A549 (cell line): ENCODE data around the gene AGPAT2. TPM values are rescaled to one million over a fixed set of nuclear protein-coding genes. Genes with fewer than 3 reads are reported as not detected.
A peak's percentile ranks its signal among the peaks of the same experiment; 100 is the strongest.

Source experiments
- ATAC-seq, 2 experiments: fragments of 200-7000 bp in 1 of 2; fragments of >200 bp in 1 of 2; cut with Nextera tagmentation in 1 of 2; cut with Tn5 transposase in 1 of 2; 3 replicates each; pipeline versions ENCODE4 v1.8.0 to v1.9.1; 2018 to 2020; ENCODE audit warnings: mild to moderate bottlenecking in 1 of 2, moderate library complexity in 1 of 2
- CTCF ChIA-PET: fragments of 300-600 bp; sonication (Branson Sonifier 250); formaldehyde crosslinking; extraction: SDS; loops from one replicate; lab custom pipeline; 2021; ENCODE audit warnings: antibody characterized with exemption, inconsistent platforms; lab: Yijun Ruan, JAX
- POLR2A ChIA-PET: fragments of 350-600 bp; formaldehyde crosslinking; extraction: SDS; loops from one replicate; lab custom pipeline; 2021; ENCODE audit warnings: antibody characterized with exemption, inconsistent platforms; lab: Yijun Ruan, JAX
- DNase-seq, 2 experiments: peaks; one replicate each; pipeline versions ENCODE4 v3.0.0 to v3.0.0-alpha.2; 2011 to 2016; ENCODE audit warnings: low read depth in 1 of 2, low spot score in 1 of 2
- FAIRE-seq: peaks from 2 replicates; lab custom pipeline; 2011; peaks lifted over from hg19 to GRCh38; lab: Jason Lieb, UNC
- H3K27ac ChIP-seq, 2 experiments: fragments of >200 bp; sonication (Bioruptor Twin); formaldehyde crosslinking; 3 replicates each; pipeline ENCODE4 v1.5.1; 2016 to 2017
- H3K4me1 ChIP-seq: fragments of >200 bp; sonication (Bioruptor Twin); formaldehyde crosslinking; 3 replicates; pipeline ENCODE4 v1.6.1; 2016
- H3K4me2 ChIP-seq: fragments of >200 bp; sonication (Bioruptor Twin); formaldehyde crosslinking; 3 replicates; pipeline ENCODE4 v1.6.1; 2016
- H3K4me3 ChIP-seq: fragments of >200 bp; sonication (Bioruptor Twin); formaldehyde crosslinking; 3 replicates; pipeline ENCODE4 v1.5.1; 2016
- H3K9me3 ChIP-seq: fragments of >200 bp; sonication (Bioruptor Twin); formaldehyde crosslinking; 3 replicates; pipeline ENCODE4 v1.6.1; 2016
- BCL3 ChIP-seq: fragments of >200 bp; sonication (Bioruptor Twin); formaldehyde crosslinking; IDR thresholded peaks from 3 replicates; pipeline ENCODE4 v1.6.1; 2016
- CBX8 ChIP-seq: fragments of 200-600 bp; sonication (generic); IDR thresholded peaks from 2 replicates; pipeline ENCODE4 v1.6.1; 2016
- CEBPB ChIP-seq, 2 experiments: fragments of >200 bp in 1 of 2; sonication (Bioruptor Twin) in 1 of 2; formaldehyde crosslinking in 1 of 2; IDR thresholded peaks; 2 replicates each; pipeline ENCODE4 v1.6.1; 2012 to 2016
- ELK1 ChIP-seq: fragments of 150-350 bp; IDR thresholded peaks from 2 replicates; pipeline ENCODE4 v1.6.1; 2014; ENCODE audit warnings: low read depth, mild to moderate bottlenecking, low read length
- HDAC2 ChIP-seq: fragments of 200-600 bp; sonication (generic); IDR thresholded peaks from 2 replicates; pipeline ENCODE4 v1.6.1; 2016
- HOXB5 ChIP-seq: fragments of 250-450 bp; sonication (Bioruptor Pico); IDR thresholded peaks from 2 replicates; pipeline ENCODE4 v1.5.0; 2020; ENCODE audit warnings: mild to moderate bottlenecking, moderate library complexity
- KDM1A ChIP-seq: fragments of 200-600 bp; sonication (generic); IDR thresholded peaks from 2 replicates; pipeline ENCODE4 v1.6.1; 2016; ENCODE audit warnings: low read depth, mild to moderate bottlenecking
- PBX3 ChIP-seq: IDR thresholded peaks from 2 replicates; pipeline ENCODE4 v1.6.1; 2012
- PHF8 ChIP-seq: fragments of 200-600 bp; sonication (generic); IDR thresholded peaks from 2 replicates; pipeline ENCODE4 v1.6.1; 2016; ENCODE audit warnings: low read depth, mild to moderate bottlenecking, antibody characterized with exemption, moderate library complexity, borderline replicate concordance
- POLR2A ChIP-seq: IDR thresholded peaks from 2 replicates; pipeline ENCODE4 v1.6.1; 2012; ENCODE audit warnings: mild to moderate bottlenecking, low read length
- RARB ChIP-seq: fragments of 250-450 bp; sonication (Bioruptor Pico); IDR thresholded peaks from 2 replicates; pipeline ENCODE4 v1.8.0; 2021; ENCODE audit warnings: mild to moderate bottlenecking, moderate library complexity
- RFX5 ChIP-seq: fragments of 450-650 bp; IDR thresholded peaks from 2 replicates; pipeline ENCODE4 v1.7.1; 2014; ENCODE audit warnings: antibody characterized with exemption, mild to moderate bottlenecking, moderate library complexity
- RNF2 ChIP-seq: fragments of 200-600 bp; sonication (generic); IDR thresholded peaks from 2 replicates; pipeline ENCODE4 v1.6.1; 2016; ENCODE audit warnings: low read depth, mild to moderate bottlenecking, antibody characterized with exemption, moderate library complexity, borderline replicate concordance
- SMC3 ChIP-seq: fragments of >200 bp; sonication (Bioruptor Twin); formaldehyde crosslinking; IDR thresholded peaks from 3 replicates; pipeline ENCODE4 v1.6.1; 2018; ENCODE audit warnings: inconsistent platforms
- ZC3H11A ChIP-seq: fragments of 450-650 bp; IDR thresholded peaks from 2 replicates; pipeline ENCODE4 v1.6.1; 2014; ENCODE audit warnings: antibody characterized with exemption, mild to moderate bottlenecking
- ZNF302 ChIP-seq: fragments of 250-450 bp; sonication (Bioruptor Pico); IDR thresholded peaks from 2 replicates; pipeline ENCODE4 v1.9.0; 2021; ENCODE audit warnings: inconsistent platforms, mild to moderate bottlenecking, moderate library complexity
- ZSCAN20 ChIP-seq: fragments of 250-450 bp; sonication (Bioruptor Pico); IDR thresholded peaks from 2 replicates; pipeline ENCODE4 v1.8.0; 2022; ENCODE audit warnings: mild to moderate bottlenecking, moderate library complexity
- whole genome bisulfite sequencing: methylation state at CpG from one replicate; pipeline ENCODE4 v1.1.6; 2017; ENCODE audit errors: missing lambda C conversion rate; 5-methylcytosine and 5-hydroxymethylcytosine counted together
- polyA plus RNA-seq, 4 experiments: library from polyadenylated mRNA; depleted of rRNA in 3 of 4; stranded (reverse); fragments of >200 nt; fragmentation: RNase III in 1 of 4; extraction: RNeasy Plus Mini Kit Qiagen cat#74134 plus additional on column Dnase treatment in 1 of 4; gene quantifications; 2 replicates in 3 of 4; 3 replicates in 1 of 4; pipeline ENCODE4 v1.2.3, GENCODE V29; 2011 to 2017
- TF ChIP-seq, protein P1 (sequence below): IDR thresholded peaks from 2 replicates; pipeline ENCODE4 v1.6.1; 2012
- TF ChIP-seq, protein P2 (sequence below): fragments of >200 bp; sonication (Bioruptor Twin); formaldehyde crosslinking; IDR thresholded peaks from 3 replicates; pipeline ENCODE4 v1.5.1; 2016

Gene AGPAT2
- polyA plus RNA-seq, 2 of the 4 experiments (the other 2 are of a cell fraction): 32.3 to 49.5 TPM

DNA sequence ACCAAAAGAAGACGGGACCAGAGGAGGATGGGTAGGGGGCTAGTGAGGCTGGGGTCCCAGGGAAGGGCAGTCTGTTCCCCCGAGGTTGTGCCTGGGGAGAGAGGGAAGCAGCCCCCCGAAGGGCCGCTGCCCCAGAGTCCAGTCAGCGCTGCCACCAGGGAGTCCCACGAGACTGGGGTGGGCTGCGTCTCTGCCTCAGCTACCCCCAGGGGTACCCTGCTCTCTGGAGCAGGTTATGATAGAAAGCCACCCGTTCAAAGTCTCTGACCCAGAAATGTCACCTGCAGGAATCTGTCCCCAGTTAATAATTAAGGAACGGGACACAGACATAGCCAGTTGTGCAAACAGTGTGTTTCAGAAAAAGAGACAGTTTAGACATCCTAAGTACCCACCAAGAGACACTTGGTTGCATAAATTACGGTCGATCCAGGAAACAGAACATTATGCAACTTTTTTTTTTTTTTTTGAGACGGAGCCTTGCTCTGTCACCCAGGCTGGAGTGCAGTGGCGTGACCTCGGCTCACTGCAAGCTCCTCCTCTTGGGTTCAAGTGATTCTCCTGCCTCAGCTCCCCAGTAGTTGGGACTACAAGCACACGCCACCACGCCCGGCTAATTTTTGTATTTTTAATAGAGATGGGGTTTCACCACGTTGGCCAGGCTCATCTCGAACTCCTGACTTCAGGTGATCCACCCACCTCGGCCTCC, 10.7 kb upstream of the AGPAT2 start:
- ChIA-PET CTCF (interaction anchor here (0.7 to 8.5 kb wide), 9 partner anchors 9 to 277 kb away, joined by 3 to 113 read pairs (median 5); no protein-coding TSS in a partner anchor), POLR2A (interaction anchor here (1.9 kb wide), 1 partner anchor 30 kb away, joined by 4 read pairs; no protein-coding TSS in a partner anchor)
- H3K4me1 ChIP-seq: peaks cover 56% of the 10 kb centered on the region
- peak overlapping the region; percentile 68 to 87 for H3K27ac ChIP-seq
- DNase-seq (no peak), ATAC-seq (no peak), FAIRE-seq (no peak)
- TF ChIP-seq CEBPB (IDR thresholded peaks at IDR 0.05) (peak; percentile 56 to 73; a peak in 3 of 4 replicates), KDM1A (no peak), RARB (CRISPR knock-in tag) (no peak), POLR2A (no peak)
- WGBS: 31% methylated on average over 20 of the region's 20 CpGs
- H3K4me3 ChIP-seq: peak overlapping the region; percentile 22; the same call in 2 of the 3 replicates
- H3K9me3 ChIP-seq: no peaks in the 10 kb centered on the region
- H3K4me2 ChIP-seq: peak overlapping the region; percentile 79

- H3K9me3 ChIP-seq: no peaks in the 10 kb centered on the region
- peak overlapping the region; percentile 22; the same call in 1 of the 3 replicates for H3K4me3 ChIP-seq
- peaks cover 63% of the 10 kb centered on the region for H3K4me1 ChIP-seq
- peak overlapping the region; percentile 79 for H3K4me2 ChIP-seq
- DNase-seq (peak in 1 of 2 experiments; percentile 39), ATAC-seq (no peak), FAIRE-seq (no peak)
- 0 out of 2 replicates have a peak, but pooled peaks have one; percentile 12 for TF ChIP-seq POLR2A
- TF ChIP-seq, protein P1, sequence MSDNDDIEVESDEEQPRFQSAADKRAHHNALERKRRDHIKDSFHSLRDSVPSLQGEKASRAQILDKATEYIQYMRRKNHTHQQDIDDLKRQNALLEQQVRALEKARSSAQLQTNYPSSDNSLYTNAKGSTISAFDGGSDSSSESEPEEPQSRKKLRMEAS: peak; percentile 50; the same call in 1 of the 2 replicates
- TF ChIP-seq PHF8: no peak
- peak overlapping the region; percentile 68 to 87 for H3K27ac ChIP-seq
- 38% methylated on average over 21 of the region's 23 CpGs for WGBS
- ChIA-PET POLR2A (no interaction called here), CTCF (interaction anchor here (0.6 to 8.5 kb wide), 11 partner anchors 9 to 335 kb away, joined by 3 to 113 read pairs (median 3); no protein-coding TSS in a partner anchor)
These were observed 10.0 kb upstream of the AGPAT2 start for GRCh38 chr9:136697146-136697820.

- H3K9me3 ChIP-seq: no peaks in the 10 kb centered on the region
- H3K4me1 ChIP-seq: peaks cover 68% of the 10 kb centered on the region
- CTCF ChIA-PET: interaction anchor here (0.6 to 8.5 kb wide), 12 partner anchors 10 to 334 kb away, joined by 3 to 113 read pairs (median 3); no protein-coding TSS in a partner anchor
- H3K4me2 ChIP-seq: peak overlapping the region; percentile 86
- FAIRE-seq: no peak
- no peak for ATAC-seq
- WGBS: 79% methylated on average over 9 of the region's 9 CpGs
- peak overlapping the region; percentile 73 to 87 for H3K27ac ChIP-seq
- no peak overlapping the region for H3K4me3 ChIP-seq
- DNase-seq: no peak
- TF ChIP-seq ZSCAN20 (CRISPR knock-in tag): no peak
- POLR2A ChIA-PET: no interaction called here
These were observed 9.2 kb upstream of the AGPAT2 start for GRCh38 chr9:136696502-136696901.

- DNase-seq (no peak), ATAC-seq (no peak), FAIRE-seq (no peak)
- TF ChIP-seq CBX8 (no peak), PBX3 (no peak), ZC3H11A (no peak), ZNF302 (CRISPR knock-in tag) (no peak), SMC3 (no peak), RNF2 (no peak), BCL3 (no peak), HDAC2 (no peak), HOXB5 (CRISPR knock-in tag) (no peak), RFX5 (no peak), ELK1 (no peak)
- TF ChIP-seq, protein P2, sequence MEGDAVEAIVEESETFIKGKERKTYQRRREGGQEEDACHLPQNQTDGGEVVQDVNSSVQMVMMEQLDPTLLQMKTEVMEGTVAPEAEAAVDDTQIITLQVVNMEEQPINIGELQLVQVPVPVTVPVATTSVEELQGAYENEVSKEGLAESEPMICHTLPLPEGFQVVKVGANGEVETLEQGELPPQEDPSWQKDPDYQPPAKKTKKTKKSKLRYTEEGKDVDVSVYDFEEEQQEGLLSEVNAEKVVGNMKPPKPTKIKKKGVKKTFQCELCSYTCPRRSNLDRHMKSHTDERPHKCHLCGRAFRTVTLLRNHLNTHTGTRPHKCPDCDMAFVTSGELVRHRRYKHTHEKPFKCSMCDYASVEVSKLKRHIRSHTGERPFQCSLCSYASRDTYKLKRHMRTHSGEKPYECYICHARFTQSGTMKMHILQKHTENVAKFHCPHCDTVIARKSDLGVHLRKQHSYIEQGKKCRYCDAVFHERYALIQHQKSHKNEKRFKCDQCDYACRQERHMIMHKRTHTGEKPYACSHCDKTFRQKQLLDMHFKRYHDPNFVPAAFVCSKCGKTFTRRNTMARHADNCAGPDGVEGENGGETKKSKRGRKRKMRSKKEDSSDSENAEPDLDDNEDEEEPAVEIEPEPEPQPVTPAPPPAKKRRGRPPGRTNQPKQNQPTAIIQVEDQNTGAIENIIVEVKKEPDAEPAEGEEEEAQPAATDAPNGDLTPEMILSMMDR: no peak
- Histone ChIP-seq H3K4me1 (peaks cover 73% of the 10 kb centered on the region), H3K4me3 (no peak overlapping the region), H3K4me2 (peak overlapping the region; percentile 86), H3K9me3 (no peaks in the 10 kb centered on the region), H3K27ac (peak overlapping the region; percentile 73 to 87)
- POLR2A ChIA-PET: no interaction called here
- CTCF ChIA-PET: interaction anchor here (0.9 to 8.5 kb wide), 14 partner anchors 11 to 211 kb away, joined by 3 to 113 read pairs (median 6); no protein-coding TSS in a partner anchor
- WGBS: 75% methylated on average over 8 of the region's 23 CpGs
These were observed 8.7 kb upstream of the AGPAT2 start for GRCh38 chr9:136695955-136696354.
